GM19023 (cell line): ENCODE results near the gene CTSW.
A peak's percentile ranks its signal among the peaks of the same experiment; 100 is the strongest.

Experiments
- ATAC-seq: cut with Tn5 transposase; IDR thresholded peaks from one replicate; pipeline ENCODE4 v1.9.1; 2021; ENCODE audit warnings: mild to moderate bottlenecking, moderate library complexity; ENCODE audit not compliant: unreplicated experiment

CTSW gene

GRCh38 chr11:65867284-65868071 is 12.2 kb upstream of the CTSW start:
- no peak for ATAC-seq

- ATAC-seq = no peak
Observed at GRCh38 chr11:65868076-65868667, 11.5 kb upstream of the CTSW start.

- no peak for ATAC-seq
Observed at GRCh38 chr11:65868907-65869306, 10.7 kb upstream of the CTSW start.

GRCh38 chr11:65869643-65870306 is 9.9 kb upstream of the CTSW start:
- no peak for ATAC-seq

- ATAC-seq = no peak
Observed at GRCh38 chr11:65870307-65870658, 9.4 kb upstream of the CTSW start.

- no peak for ATAC-seq
Observed at GRCh38 chr11:65870706-65871681, 8.6 kb upstream of the CTSW start.

- no peak for ATAC-seq
Observed at GRCh38 chr11:65871811-65872548, 7.7 kb upstream of the CTSW start.

GRCh38 chr11:65872586-65873317 is 6.9 kb upstream of the CTSW start, which contains the start of gene EFEMP2:
Gene EFEMP2, minus strand, starts transcription at chr11:65872800. Its CDS starts 446 bp downstream, at chr11:65872354.
- ATAC-seq = no peak

- peak; percentile 81 for ATAC-seq
Observed at GRCh38 chr11:65873318-65874156, 6.1 kb upstream of the CTSW start.

GRCh38 chr11:65880027-65880426 is 390 bp downstream of the CTSW start:
- no peak for ATAC-seq

- no peak for ATAC-seq
Observed at GRCh38 chr11:65880844-65881421, 1.3 kb downstream of the CTSW start.

- ATAC-seq = no peak
Observed at GRCh38 chr11:65882120-65883057, 2.8 kb downstream of the CTSW start.

GRCh38 chr11:65883058-65883761 is 3.6 kb downstream of the CTSW start:
- ATAC-seq = no peak

GRCh38 chr11:65883786-65884715 is 4.4 kb downstream of the CTSW start:
- ATAC-seq = no peak

GRCh38 chr11:65884716-65885092 is 5.1 kb downstream of the CTSW start:
- ATAC-seq = no peak
